GM19035 (cell line): Measurements from ENCODE around the gene LAMB2.
A peak's percentile ranks its signal among the peaks of the same experiment; 100 is the strongest.

Experiments used
- ATAC-seq: cut with Tn5 transposase; IDR thresholded peaks from one replicate; pipeline ENCODE4 v1.9.1; 2021; ENCODE audit not compliant: unreplicated experiment

Gene LAMB2

DNA sequence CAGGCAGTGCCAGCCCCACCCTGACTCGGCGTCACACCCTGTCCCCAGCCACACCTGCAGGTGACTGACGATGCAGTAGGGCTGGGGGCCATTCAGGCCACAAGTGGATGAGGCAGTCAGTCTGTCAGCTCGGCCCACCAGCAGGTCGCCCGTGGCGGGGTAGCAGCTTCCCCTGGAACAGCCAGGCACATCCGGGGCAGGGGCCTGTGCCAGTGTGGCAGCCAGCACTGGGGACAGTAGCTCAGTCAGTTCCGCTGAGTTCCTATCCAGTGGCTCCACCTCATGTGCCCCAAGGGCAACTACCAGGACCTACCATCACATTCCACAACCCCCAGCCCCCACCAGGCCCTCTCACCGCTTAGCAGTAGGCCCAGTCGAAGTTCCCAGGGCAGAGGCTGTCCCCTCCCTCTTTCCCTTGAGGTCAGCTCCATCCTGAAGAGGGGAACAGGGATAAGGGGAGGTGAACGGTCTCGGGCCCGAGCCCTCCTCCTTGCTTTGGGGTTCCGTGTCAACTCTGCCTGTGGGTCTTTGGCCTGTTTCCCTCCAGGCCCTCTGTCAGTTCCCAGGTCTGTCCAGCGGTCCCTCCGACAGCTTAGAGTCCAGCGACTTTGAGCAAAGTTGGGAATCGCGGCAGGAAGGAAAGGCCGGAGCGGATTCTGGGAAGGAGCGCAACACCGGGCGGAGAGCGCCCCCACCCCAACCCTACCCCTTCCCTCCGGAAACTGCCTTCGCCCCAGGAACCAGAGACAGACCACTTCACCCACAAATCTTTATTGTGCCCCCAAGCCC is at the start of gene LAMB2:
LAMB2 (minus strand) TSS at position 614 of the 789 bp plus-strand sequence; CDS start at position 431, 183 bp downstream.
- ATAC-seq = no peak

DNA sequence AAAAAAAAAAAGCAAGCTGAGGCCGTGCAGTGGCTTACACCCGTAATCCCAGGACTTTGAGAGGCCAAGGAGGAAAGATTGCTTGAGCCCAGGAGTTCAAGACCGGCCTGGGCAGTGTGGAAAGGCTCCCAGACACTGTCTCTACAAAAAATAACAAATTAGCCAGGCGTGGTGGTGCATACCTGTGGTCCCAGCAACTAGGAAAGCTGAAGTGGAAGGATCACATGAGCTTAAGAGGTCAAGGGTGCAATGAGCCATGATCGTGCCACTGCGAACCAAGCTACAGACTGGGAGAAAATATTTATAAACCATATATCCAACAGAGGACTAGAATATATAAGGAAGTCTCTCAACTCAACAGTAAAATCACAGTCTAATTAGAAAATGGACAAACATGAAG is 48.5 kb upstream of the LAMB2 start:
- no peak for ATAC-seq

DNA sequence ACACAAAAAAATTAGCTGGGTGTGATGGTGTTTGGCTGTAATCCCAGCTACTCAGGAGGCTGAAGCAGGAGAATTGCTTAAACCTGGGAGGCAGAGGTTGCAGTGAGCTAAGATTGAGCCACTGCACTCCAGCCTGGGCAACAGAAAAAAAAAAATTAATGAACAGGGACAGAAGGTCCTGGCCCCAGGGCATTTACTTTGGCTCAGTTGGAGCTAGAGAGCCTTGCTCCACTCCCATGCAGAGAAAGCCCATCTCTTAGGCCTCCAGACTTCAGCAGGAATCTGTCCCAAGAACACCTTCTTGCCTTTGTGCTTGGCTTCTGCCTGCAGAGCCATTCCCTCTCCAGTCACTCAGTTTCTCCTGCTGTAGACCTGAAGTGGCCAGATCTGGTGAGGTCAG is 47.3 kb upstream of the LAMB2 start:
- ATAC-seq = no peak

DNA sequence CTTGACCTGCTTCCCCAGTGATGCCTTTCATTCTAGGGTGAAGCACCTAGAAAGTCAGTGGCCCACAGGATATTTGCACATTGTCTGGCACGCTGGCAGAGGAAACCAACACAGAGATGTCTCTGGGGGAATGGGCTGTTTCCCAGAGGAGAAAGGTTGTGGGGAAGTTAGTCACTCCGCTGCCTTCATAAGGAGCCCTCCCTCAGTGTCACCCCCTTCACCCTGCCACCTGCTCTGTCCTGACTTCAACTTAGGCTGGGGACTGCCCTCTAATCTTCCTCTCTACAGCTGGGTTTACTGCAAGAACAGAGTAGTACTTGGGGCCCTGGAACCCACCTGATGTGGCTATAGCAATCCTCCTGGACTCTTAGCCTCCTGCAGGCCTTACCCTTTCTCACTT is 44.2 kb upstream of the LAMB2 start:
- no peak for ATAC-seq

DNA sequence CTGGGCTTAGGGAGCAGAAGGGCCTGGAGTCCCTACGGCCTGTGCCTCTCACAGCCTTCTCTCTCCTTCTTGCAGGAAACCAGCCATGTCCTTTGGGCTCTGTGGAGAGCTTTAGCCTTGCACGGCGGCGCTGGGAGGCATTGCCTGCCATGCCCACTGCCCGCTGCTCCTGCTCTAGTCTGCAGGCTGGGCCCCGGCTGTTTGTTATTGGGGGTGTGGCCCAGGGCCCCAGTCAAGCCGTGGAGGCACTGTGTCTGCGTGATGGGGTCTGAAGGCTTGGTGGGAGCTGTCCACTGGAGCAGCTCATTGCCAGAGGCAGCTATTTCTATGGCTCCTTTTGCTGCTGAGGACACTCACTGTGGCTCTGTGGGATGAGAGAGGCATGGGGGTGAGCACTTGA is 42.7 kb upstream of the LAMB2 start:
- ATAC-seq = no peak

DNA sequence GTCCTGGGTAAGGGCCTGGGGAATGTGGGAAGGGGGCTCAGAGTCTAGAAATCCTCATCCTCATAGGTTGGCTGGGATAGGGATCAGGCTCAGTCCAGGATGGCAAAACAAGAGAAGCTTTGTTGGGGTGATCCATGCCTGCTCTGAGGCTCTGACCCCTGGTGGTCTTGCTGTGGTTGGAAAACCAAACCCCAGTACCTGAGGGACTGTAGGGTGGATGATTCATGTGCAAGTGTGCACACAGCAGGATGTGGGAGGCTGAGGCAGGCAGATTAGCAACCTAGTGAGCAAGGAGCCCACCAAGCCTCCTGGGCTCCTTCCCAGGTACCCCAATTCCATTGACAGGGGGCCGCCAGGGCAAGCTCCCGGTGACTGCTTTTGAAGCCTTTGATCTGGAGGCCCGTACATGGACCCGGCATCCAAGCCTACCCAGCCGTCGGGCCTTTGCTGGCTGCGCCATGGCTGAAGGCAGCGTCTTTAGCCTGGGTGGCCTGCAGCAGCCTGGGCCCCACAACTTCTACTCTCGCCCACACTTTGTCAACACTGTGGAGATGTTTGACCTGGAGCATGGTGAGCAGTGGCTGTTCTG is 41.6 kb upstream of the LAMB2 start:
- no peak for ATAC-seq

DNA sequence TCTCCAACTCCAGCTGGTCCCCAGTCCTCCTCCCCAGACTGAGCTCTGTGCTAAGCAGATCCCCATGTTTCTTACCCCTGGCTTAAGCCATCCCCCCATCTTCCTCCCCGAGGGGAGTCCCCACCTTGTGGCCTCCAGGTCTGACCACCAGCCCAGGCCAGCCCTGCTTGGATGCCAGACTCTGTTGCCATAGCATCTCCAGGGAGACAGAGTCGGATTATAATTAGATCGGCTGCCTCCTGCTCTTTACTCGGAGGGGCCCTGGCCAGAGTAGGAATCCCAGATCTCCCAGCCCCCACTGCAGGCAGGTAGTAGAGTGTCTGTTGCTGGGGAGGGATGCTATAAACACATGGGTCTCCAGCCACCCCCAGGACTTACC is 40.9 kb upstream of the LAMB2 start:
- no peak for ATAC-seq

DNA sequence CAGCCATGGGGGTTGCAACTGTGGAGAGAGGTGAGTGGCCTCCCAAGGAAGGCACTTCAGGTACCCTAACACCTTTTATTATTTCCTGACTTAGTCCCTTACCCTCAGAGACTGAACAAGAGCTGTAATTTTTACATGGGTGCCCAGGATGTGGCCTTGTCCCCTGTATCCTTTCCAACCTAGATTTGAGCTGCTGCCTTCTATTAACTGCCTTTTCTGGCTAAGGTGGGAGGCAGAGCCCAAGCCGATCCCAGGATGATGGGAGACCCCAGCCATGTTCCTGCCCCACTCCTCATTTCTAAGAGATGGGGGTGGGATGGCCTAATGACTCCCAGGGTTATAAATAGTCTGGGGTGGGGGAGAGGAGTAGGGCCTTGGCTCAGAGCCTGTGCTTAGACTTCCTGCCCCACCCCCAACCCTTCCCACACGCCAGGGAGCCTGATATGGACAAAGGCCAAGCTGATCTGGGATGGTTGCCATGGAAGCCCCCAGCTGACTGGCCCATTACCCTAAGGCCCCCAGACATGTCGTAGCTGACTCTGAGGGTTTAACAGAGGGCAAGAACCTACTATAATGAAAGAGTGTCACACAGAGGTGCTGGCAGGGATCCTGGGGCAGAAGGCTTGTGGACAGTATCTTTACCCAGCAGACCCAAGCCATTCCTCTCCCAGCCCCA is 40.4 kb upstream of the LAMB2 start:
- ATAC-seq = no peak

DNA sequence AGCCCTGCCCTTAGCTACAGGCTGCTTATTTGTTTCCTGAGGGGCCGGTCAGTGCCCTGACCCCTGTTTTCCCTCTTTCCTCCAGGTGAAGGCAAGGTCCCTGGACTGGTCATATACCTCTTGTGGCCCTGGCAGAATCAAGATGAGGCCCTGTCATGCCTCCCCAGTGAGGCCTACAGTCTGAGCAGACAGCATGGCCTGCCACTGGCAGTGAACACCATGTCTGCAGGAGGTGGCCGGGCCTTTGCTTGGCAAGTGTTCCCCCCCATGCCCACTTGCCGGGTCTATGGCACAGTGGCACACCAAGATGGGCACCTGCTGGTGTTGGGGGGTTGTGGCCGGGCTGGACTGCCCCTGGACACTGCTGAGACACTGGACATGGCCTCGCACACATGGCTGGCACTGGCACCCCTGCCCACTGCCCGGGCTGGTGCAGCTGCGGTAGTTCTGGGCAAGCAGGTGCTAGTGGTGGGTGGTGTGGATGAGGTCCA is 39.7 kb upstream of the LAMB2 start:
- ATAC-seq = no peak

DNA sequence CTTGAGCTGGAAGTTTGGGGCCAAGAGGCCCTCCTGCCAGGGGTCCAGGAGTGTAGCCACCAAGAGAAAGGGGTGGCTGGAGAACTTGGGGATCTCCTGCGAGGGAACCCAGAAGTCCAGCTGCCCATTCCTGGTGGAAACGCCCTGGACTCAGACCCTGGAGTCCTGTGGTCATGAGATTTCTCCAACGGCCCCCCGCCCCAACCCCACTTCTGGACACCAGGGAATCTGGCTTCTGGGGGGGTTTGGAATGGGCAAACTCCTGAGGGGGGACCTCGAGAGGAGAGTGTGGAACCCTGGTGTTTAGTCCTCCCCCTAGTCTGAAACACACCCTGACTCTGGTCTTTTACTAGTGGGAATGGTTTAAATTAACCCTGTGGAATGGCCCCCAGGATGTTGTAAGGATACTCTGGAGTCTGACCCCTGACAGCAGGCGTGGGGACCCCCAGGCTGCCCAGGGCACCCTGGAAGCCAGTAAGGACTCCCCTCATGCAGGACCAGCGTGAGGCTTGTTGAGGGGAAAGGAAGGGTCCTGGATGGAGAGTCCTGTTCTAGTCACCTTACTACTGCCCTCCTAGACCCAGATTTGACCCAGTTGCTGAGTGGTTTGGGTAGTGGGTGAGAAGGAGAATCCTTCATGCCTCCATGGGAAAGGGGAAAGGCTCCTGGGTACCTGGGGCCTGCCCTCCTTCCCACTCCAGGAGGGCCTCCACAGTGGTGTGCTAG is 39.1 kb upstream of the LAMB2 start:
- no peak for ATAC-seq

DNA sequence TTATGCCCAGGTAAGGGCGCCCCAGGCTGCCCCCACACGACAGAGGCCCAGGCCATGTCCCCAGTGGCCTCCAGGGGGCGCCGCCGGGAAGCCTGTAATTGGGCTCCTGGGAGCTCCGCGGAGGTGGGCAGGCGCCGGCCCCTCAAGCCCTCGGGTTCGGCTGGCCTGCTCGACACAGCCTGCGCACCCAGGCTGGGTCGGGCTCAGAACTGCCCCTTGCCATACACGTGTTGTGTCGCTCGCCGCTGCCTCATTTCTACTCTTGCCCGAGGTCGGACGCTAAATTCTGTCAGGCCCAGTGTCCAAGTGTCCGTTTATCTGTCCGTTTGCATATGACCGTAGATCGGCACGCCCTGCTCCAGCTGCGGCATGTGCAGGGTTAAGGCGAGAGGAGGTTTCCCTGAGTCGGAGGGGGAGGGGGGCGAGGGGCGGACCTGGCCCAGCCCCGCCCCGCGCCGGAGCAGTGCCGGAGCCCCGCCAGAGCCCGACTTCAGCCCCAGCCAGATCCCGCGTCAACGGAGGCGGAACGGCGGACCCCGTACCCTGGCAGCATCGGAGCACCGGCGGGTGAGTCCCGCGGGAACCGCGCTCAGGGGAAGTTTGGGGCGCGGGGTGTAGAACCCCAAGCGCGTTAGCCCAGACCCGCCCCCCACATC is 38.4 kb upstream of the LAMB2 start, which contains the start of gene KLHDC8B:
KLHDC8B (plus strand) TSS at position 480 of the 656 bp plus-strand sequence. CDS start 1,172 bp downstream, outside the sequence.
- ATAC-seq = peak; percentile 62

DNA sequence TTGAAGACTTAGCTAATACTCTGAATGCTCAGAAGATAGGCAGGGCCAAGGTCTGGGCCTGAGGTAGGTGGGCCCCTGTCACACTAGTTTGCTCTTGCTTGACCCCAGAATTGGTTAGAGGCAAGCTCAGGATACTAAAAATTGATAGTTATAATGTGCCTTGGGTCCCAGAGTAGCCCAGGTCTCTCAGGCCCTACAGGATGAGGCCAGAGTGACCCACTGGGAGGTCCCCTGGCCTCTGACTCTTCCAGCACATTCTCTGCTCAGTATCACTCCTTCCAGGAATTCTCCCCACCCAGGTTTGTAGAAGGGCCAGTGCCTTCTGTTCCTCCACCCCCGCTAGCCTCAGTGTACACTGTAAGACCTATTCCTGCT is 37.9 kb upstream of the LAMB2 start:
- ATAC-seq = no peak

DNA sequence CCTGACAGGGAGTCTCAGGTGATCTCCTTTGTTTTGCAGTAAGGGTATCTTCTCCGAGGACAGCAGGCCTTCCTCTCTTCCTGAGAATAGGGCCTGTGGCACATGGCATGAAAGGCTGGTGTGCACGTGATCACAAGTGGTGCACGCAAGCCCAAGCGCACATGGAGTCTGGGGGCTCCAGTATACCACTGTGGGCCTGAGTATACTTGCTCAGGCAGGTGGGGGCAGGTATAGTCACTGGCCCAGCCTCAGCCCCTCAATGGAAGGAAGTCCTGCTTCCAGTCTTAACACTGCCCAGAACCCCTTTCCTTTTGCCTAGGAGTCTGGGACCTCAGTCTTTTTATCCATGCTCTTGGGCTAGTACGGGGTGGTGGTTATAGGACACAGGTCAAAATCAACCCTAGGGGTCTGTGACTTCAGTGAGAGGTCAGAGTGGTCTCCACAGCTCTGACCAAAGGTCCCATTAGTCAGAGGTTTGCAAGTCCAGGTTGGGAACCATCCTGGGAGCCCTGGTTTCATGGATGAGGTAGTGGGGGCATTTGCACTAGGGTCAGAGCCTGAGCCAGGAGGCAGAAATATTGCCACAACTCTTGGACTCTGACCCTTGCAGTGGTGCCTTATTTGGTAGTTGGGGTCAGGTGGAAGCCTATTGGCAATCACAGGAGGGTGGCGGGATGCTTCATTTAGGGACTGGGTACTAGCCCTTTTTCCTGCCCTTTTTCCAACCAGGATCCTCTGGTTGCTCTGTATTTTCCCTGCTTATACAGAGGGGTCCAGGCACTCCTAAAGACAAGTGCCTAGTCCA is 34.1 kb upstream of the LAMB2 start:
- no peak for ATAC-seq

DNA sequence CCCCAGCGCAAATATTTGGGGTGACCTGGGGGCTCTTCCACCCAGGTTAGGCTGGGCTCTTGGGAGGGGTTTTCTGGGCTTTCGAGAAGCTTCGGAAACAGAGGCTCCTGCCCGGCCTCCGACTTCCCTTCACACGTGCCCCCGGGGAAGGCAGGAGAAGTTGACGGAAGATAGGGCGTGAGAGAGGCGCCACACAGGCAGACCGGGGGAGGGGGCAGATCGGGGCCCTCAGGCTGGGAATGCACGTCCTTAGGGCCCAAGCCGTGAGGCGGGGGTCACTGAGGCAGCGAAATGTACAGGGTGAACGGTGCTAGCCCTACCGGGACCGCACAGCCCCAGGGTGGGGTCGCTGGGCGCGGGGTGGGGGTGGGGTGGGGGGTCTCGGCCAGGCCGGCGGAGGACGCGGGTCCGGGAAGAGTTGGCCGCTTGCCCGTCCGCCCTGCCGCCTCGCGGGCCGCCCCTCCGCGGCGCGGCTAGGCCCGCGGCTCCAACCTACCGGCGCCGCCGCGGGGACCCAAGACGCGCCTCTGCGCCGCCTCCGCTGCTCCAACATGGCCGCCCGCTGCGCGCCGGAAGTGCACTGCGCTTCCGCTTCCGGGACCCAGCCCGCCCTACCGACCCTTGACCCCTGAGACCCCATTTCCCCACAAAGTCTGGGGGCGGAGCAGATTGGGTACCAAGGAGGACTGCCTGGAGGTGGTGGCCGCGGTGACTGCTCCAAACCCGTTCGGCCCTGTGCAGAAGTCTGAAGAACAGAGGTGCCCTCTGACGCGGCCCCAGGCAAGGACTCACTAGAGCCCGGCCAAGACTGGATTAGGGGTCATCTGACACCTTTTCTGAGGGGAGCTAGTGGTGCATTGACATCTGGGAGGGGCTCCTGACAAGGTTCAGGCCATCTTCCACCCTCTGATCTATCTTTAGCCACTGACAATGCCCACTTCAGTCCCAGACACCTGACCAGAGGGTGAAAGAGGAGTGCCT is 33.2 kb upstream of the LAMB2 start, which contains the start of gene CCDC71:
CCDC71 (minus strand) TSS at position 561 of the 981 bp plus-strand sequence. CDS start 2,123 bp downstream, outside the sequence.
- peak; percentile 66 for ATAC-seq

DNA sequence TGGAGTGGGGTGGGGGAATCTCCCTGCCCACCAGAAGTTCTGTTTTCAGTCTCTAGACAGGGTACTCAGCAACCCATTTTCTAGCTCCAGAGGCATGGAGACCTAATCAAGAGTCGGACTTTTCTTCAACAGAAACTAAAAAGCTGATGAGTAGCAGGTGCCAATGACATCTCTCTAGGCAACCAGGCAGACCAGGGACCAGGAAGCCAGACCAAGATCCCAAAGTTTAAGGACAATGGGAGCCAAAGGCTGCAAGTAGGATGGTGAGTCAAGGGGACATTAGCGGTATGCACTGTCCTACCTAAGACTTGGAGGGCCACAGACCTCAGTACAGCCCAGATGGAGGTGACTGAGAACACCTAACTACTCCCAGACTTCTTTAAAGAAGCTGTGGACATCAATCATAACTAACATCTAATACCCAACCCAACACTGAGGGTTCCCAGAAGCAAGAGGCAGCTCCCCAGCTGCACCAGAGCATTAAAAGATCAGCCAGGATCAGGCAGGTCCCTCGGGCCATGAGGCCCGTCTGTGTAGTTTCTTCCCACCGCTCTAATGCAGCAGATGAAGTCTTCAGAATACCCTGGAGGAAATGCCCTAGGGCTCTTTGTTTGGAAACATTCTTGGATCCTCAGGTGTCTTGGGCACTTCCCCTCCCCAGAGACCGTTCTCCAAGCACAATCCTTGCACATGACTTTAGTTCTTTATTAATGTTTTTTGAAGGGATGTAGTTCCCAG is 32.3 kb upstream of the LAMB2 start:
- ATAC-seq = no peak

DNA sequence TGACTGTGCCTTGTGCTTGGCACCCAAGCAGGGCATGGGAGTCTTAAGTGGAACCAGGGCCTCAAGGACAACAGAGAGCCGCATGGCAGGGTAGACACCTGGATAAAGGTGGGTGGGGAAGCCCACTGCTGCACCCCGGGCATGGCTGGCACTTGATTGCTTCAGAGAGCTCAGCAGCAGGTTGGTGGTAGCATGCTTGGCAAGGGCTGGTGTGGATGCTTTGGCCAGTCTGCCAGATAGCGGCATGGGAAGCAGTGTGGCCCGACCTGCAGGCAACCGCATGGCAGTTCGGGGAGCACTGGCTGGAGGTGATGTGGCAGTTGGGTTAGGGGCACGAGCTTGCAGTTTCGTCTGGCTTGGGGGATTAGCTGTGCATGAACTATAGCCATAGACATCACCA is 30.8 kb upstream of the LAMB2 start:
- no peak for ATAC-seq

DNA sequence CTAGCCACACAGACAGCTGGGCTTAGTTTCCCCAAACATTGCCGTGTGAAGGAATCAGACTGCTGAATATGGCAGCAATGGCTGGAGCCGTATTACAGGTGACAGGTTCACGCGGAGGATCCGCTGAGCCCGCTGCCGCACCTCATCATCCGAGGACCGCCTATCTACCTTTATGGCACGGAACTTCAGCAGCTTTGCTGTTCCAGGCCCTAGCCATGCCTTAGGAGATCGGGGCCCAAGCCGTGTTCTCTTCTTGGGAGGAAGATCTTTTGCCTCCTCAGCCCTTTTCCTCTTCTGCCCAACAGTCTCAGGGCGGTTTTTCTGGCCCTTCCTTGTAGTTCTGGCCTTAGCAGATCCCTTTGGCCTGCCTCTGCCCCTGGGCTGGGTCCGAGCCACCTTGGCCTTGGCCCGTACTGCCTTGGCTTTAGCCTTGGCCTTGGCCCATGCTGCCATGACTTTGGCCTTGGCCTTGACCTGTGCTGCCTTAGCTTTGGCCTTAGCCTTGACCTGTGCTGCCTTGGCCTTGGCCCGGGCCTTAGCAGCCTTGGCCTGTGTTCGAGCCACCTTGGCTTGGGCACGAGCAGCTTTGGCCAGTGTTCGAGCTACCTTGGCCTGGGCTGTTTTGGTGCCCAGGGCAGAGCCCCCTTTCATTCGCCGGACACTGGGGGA is 30.0 kb upstream of the LAMB2 start:
- no peak for ATAC-seq
